HepG2 (cell line): ENCODE measurements around the gene ASAP2. TPM values are rescaled to one million over a fixed set of nuclear protein-coding genes. Genes with fewer than 3 reads are reported as not detected.
A peak's percentile ranks its signal among the peaks of the same experiment; 100 is the strongest.

ENCODE experiments used
- AHR ChIP-seq: IDR thresholded peaks from 2 replicates; pipeline ENCODE4 v1.6.1; 2018; ENCODE audit warnings: missing genetic modification reagents, missing compliant biosample characterization
- BRCA1 ChIP-seq: sonication (generic); formaldehyde crosslinking; IDR thresholded peaks from 2 replicates; pipeline ENCODE4 v1.4.0; 2020; ENCODE audit warnings: missing genetic modification reagents
- CREM ChIP-seq, 2 experiments: sonication (generic) in 1 of 2; formaldehyde crosslinking in 1 of 2; IDR thresholded peaks; 2 replicates each; pipeline versions ENCODE4 v1.4.0 to v1.6.1; 2016 to 2020; ENCODE audit warnings: antibody characterized with exemption in 1 of 2, mild to moderate bottlenecking in 1 of 2, missing genetic modification reagents in 1 of 2
- EP300 ChIP-seq, 3 experiments: sonication (generic) in 1 of 3; formaldehyde crosslinking in 1 of 3; IDR thresholded peaks; 2 replicates each; pipeline versions ENCODE4 v1.5.1 to v1.6.1; 2011 to 2020; ENCODE audit warnings: low read depth in 2 of 3, low read length in 2 of 3, borderline replicate concordance in 1 of 3, improper control_type of control experiment in 1 of 3, mild to moderate bottlenecking in 1 of 3, missing genetic modification reagents in 1 of 3, moderate library complexity in 1 of 3
- FOSL2 ChIP-seq: sonication (generic); formaldehyde crosslinking; IDR thresholded peaks from 2 replicates; pipeline ENCODE4 v1.4.0; 2020; ENCODE audit warnings: missing genetic modification reagents
- GTF2F1 ChIP-seq: fragments of 150-350 bp; IDR thresholded peaks from 2 replicates; pipeline ENCODE4 v1.6.1; 2014; ENCODE audit warnings: low read length
- HBP1 ChIP-seq: IDR thresholded peaks from 2 replicates; pipeline ENCODE4 v1.6.1; 2016; ENCODE audit warnings: low read depth, control low read depth
- KMT2A ChIP-seq: sonication (generic); formaldehyde crosslinking; IDR thresholded peaks from 2 replicates; pipeline ENCODE4 v1.4.0; 2020; ENCODE audit warnings: missing genetic modification reagents
- MAZ ChIP-seq, 2 experiments: sonication (generic) in 1 of 2; formaldehyde crosslinking in 1 of 2; IDR thresholded peaks; 2 replicates each; pipeline versions ENCODE4 v1.5.0 to v1.6.1; 2012 to 2020; ENCODE audit warnings: low read depth in 2 of 2, mild to moderate bottlenecking in 2 of 2, borderline replicate concordance in 1 of 2, improper control_type of control experiment in 1 of 2, low read length in 1 of 2, missing genetic modification reagents in 1 of 2, moderate library complexity in 1 of 2
- MBNL3 ChIP-seq: fragments of 250-450 bp; sonication (Bioruptor Pico); conservative IDR thresholded peaks from 2 replicates; pipeline ENCODE4 v1.8.0; 2022; ENCODE audit warnings: mild to moderate bottlenecking, inconsistent platforms
- MED13 ChIP-seq: sonication (generic); formaldehyde crosslinking; IDR thresholded peaks from 2 replicates; pipeline ENCODE4 v1.5.0; 2020; ENCODE audit warnings: missing genetic modification reagents
- NR2F2 ChIP-seq: IDR thresholded peaks from 2 replicates; pipeline ENCODE4 v1.6.1; 2012; ENCODE audit warnings: low read depth, inconsistent platforms, borderline replicate concordance
- PLRG1 ChIP-seq: fragments of 450-650 bp; conservative IDR thresholded peaks from 2 replicates; pipeline ENCODE4 v1.6.1; 2016
- PPARG ChIP-seq: conservative IDR thresholded peaks from 2 replicates; pipeline ENCODE4 v1.6.1; 2016; ENCODE audit warnings: missing biosample characterization, missing genetic modification reagents
- SETDB1 ChIP-seq: sonication (generic); formaldehyde crosslinking; IDR thresholded peaks from 2 replicates; pipeline ENCODE4 v1.5.1; 2020; ENCODE audit warnings: missing genetic modification reagents, mild to moderate bottlenecking, borderline replicate concordance
- SMYD3 ChIP-seq: sonication (generic); formaldehyde crosslinking; IDR thresholded peaks from 2 replicates; pipeline ENCODE4 v1.8.1; 2023; ENCODE audit warnings: mild to moderate bottlenecking, missing genetic modification reagents
- YEATS4 ChIP-seq: sonication (generic); formaldehyde crosslinking; IDR thresholded peaks from 2 replicates; pipeline ENCODE4 v1.4.0; 2020; ENCODE audit warnings: missing genetic modification reagents, borderline replicate concordance
- ZMYM2 ChIP-seq: sonication (generic); formaldehyde crosslinking; IDR thresholded peaks from 2 replicates; pipeline ENCODE4 v1.8.0; 2022; ENCODE audit warnings: mild to moderate bottlenecking, missing genetic modification reagents
- ZNF138 ChIP-seq: sonication (generic); formaldehyde crosslinking; IDR thresholded peaks from 2 replicates; pipeline ENCODE4 v1.5.0; 2020; ENCODE audit warnings: mild to moderate bottlenecking, low read depth, missing genetic modification reagents
- ZNF205 ChIP-seq: IDR thresholded peaks from 2 replicates; pipeline ENCODE4 v1.6.1; 2018; ENCODE audit warnings: missing biosample characterization, missing genetic modification reagents
- ZNF337 ChIP-seq: sonication (generic); formaldehyde crosslinking; IDR thresholded peaks from 2 replicates; pipeline ENCODE4 v1.5.1; 2020; ENCODE audit warnings: missing genetic modification reagents, low read depth, mild to moderate bottlenecking, borderline replicate concordance
- polyA plus RNA-seq, 8 experiments: library from polyadenylated mRNA; depleted of rRNA in 3 of 8; stranded (reverse) in 7 of 8; unstranded in 1 of 8; fragments of >200 nt; fragmentation: Illumina TruSeq in 4 of 8; extraction: Trizol in 4 of 8; gene quantifications; 2 replicates each; pipeline versions ENCODE4 v1.2.1 to v1.2.3, GENCODE V29; 2011 to 2016; ENCODE audit warnings: low read depth in 4 of 8, missing spikeins in 1 of 8, mixed read lengths in 1 of 8; ENCODE audit not compliant: insufficient read depth in 1 of 8
- total RNA-seq, 5 experiments: library from RNA; depleted of rRNA; stranded (reverse); fragments of >200 nt; fragmentation: Illumina TruSeq; extraction: Trizol; gene quantifications; 2 replicates each; pipeline ENCODE4 v1.2.3, GENCODE V29; 2016; ENCODE audit warnings: low read depth in 1 of 5
- TF ChIP-seq, protein P1 (sequence below): IDR thresholded peaks from 2 replicates; pipeline ENCODE4 v1.6.1; 2016
- TF ChIP-seq, protein P2 (sequence below): sonication (generic); formaldehyde crosslinking; IDR thresholded peaks from 2 replicates; pipeline ENCODE4 v1.4.0; 2020; ENCODE audit warnings: missing genetic modification reagents, low read depth, mild to moderate bottlenecking, borderline replicate concordance
- TF ChIP-seq, protein P3 (sequence below): sonication (generic); formaldehyde crosslinking; IDR thresholded peaks from 2 replicates; pipeline ENCODE4 v1.5.0; 2020; ENCODE audit warnings: mild to moderate bottlenecking, missing genetic modification reagents
- TF ChIP-seq, protein P4 (sequence below): sonication (generic); formaldehyde crosslinking; IDR thresholded peaks from 2 replicates; pipeline ENCODE4 v1.8.1; 2023; ENCODE audit warnings: missing genetic modification reagents, inconsistent platforms, borderline replicate concordance

Gene ASAP2
- total and polyA plus RNA-seq, 2 of the 13 experiments (the other 11 are each of a cell fraction or from before 2014, with no cell fraction given): 7.3 to 22.3 TPM

DNA sequence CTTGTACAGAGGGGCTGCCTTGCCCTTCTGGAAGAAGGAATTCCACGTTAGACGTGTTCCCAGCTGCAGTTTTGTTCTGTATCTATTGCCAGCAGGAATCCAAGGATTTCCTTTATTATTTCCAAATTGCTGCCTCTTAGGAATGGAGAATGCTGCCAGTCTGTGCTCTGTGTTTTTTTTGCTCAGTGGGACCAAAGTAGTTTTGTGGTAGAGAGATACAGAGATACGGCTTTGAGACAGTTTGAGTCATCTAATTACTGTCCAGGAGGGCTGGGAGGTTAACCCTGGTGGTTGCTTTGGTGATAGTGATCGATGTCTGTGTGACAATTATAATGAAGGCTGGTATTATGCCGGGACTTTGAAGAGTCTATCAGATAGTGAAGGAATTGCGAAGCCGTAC is 26.3 kb downstream of the ASAP2 start (continued):
- TF ChIP-seq MBNL3 (CRISPR knock-in tag) (no peak), ZNF138 (CRISPR knock-in tag) (no peak), MED13 (CRISPR knock-in tag) (no peak), SETDB1 (CRISPR knock-in tag) (no peak), SMYD3 (CRISPR knock-in tag) (0 out of 2 replicates have a peak, but pooled peaks have one; percentile 37), GTF2F1 (no peak), HBP1 (CRISPR knock-in tag) (no peak), AHR (CRISPR knock-in tag) (no peak), ZNF337 (CRISPR knock-in tag) (no peak), ZMYM2 (no peak), CREM (IDR thresholded peaks at IDR 0.05) (peak; percentile 35; the same call in 1 of the 2 replicates), CREM (CRISPR knock-in tag; IDR thresholded peaks at IDR 0.05) (no peak), FOSL2 (CRISPR knock-in tag) (peak; percentile 89), BRCA1 (no peak), EP300 (IDR thresholded peaks at IDR 0.05; ENCODE audit: low read depth in 2 of 2, low read length in 2 of 2) (peak in 1 of 2 experiments; percentile 82; a peak in 2 of 4 replicates), EP300 (CRISPR knock-in tag; IDR thresholded peaks at IDR 0.05; ENCODE audit: borderline replicate concordance) (peak; percentile 67; the same call in 1 of the 2 replicates), MAZ (IDR thresholded peaks at IDR 0.05; ENCODE audit: borderline replicate concordance, low read depth, low read length) (no peak), MAZ (CRISPR knock-in tag; IDR thresholded peaks at IDR 0.05; ENCODE audit: low read depth) (no peak), YEATS4 (CRISPR knock-in tag) (no peak), KMT2A (CRISPR knock-in tag) (no peak), PPARG (0 out of 2 replicates have a peak, but pooled peaks have one; percentile 15), PLRG1 (no peak), NR2F2 (no peak), ZNF205 (no peak)
- TF ChIP-seq, protein P1, sequence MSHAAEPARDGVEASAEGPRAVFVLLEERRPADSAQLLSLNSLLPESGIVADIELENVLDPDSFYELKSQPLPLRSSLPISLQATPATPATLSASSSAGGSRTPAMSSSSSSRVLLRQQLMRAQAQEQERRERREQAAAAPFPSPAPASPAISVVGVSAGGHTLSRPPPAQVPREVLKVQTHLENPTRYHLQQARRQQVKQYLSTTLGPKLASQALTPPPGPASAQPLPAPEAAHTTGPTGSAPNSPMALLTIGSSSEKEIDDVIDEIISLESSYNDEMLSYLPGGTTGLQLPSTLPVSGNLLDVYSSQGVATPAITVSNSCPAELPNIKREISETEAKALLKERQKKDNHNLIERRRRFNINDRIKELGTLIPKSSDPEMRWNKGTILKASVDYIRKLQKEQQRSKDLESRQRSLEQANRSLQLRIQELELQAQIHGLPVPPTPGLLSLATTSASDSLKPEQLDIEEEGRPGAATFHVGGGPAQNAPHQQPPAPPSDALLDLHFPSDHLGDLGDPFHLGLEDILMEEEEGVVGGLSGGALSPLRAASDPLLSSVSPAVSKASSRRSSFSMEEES: no peak
- TF ChIP-seq, protein P2, sequence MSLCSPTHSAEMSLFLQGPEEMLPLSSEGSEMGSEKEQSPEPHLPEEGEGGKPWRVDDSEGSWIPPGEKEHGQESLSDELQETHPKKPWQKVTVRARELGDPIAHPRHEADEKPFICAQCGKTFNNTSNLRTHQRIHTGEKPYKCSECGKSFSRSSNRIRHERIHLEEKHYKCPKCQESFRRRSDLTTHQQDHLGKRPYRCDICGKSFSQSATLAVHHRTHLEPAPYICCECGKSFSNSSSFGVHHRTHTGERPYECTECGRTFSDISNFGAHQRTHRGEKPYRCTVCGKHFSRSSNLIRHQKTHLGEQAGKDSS: no peak
- TF ChIP-seq, protein P3, sequence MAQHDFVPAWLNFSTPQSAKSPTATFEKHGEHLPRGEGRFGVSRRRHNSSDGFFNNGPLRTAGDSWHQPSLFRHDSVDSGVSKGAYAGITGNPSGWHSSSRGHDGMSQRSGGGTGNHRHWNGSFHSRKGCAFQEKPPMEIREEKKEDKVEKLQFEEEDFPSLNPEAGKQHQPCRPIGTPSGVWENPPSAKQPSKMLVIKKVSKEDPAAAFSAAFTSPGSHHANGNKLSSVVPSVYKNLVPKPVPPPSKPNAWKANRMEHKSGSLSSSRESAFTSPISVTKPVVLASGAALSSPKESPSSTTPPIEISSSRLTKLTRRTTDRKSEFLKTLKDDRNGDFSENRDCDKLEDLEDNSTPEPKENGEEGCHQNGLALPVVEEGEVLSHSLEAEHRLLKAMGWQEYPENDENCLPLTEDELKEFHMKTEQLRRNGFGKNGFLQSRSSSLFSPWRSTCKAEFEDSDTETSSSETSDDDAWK (CRISPR knock-in tag): no peak
- TF ChIP-seq, protein P4, sequence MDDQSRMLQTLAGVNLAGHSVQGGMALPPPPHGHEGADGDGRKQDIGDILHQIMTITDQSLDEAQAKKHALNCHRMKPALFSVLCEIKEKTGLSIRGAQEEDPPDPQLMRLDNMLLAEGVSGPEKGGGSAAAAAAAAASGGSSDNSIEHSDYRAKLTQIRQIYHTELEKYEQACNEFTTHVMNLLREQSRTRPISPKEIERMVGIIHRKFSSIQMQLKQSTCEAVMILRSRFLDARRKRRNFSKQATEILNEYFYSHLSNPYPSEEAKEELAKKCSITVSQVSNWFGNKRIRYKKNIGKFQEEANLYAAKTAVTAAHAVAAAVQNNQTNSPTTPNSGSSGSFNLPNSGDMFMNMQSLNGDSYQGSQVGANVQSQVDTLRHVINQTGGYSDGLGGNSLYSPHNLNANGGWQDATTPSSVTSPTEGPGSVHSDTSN (CRISPR knock-in tag): no peak
